Endometrial microvascular endothelial cells (primary cell): ENCODE data around the gene FOXO1. TPM values are rescaled to one million over a fixed set of nuclear protein-coding genes. Genes with fewer than 3 reads are reported as not detected.

Experiments used
- in situ Hi-C: cut with HindIII; loops from 2 replicates; pipeline ENCODE4 v1.10.0; 2017; ENCODE audit warnings: low sequenced_read_pairs, low pct_unique_long_range_greater_than_20kb; ENCODE audit errors: inconsistent ontology term
- total RNA-seq: library from RNA; depleted of rRNA; stranded (reverse); fragments of >200 nt; gene quantifications from one replicate; pipeline ENCODE4 v1.2.3, GENCODE V29; 2015; ENCODE audit errors: inconsistent ontology term

FOXO1 gene
- total RNA-seq, 1 donor from 2014 or later: 13.7 TPM

DNA sequence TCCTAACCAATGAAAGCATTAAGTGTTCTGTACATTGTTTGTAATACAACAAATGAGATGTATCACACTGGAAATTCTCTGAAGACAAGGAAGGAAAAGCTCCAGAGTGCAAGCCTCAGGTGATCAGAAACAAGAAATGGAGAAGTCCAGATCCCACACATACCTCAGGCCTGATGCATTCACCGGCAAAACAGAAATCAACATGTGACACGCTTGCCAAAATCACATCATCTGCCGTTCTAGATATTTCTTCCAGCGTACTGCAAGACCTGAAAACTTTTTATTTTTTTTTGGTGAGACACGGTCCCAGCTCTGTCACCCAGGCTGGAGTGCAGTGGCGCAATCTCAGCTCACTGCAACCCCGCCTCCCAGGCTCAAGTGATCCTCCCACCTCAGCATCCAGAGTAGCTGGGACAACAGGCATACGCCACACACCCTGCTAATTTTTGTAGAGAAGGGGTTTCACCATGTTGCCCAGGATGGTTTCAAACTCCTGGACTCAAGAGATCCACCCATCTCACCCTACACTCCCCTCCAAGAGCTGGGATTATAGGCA, 48.6 kb downstream of the FOXO1 start:
- in situ Hi-C loops: no loop called here

GRCh38 chr13:40615619-40616018, 50.8 kb downstream of the FOXO1 start:
- in situ Hi-C loops: no loop called here

- in situ Hi-C loops: no loop called here
These were observed 52.5 kb downstream of the FOXO1 start for GRCh38 chr13:40613914-40614313.

DNA sequence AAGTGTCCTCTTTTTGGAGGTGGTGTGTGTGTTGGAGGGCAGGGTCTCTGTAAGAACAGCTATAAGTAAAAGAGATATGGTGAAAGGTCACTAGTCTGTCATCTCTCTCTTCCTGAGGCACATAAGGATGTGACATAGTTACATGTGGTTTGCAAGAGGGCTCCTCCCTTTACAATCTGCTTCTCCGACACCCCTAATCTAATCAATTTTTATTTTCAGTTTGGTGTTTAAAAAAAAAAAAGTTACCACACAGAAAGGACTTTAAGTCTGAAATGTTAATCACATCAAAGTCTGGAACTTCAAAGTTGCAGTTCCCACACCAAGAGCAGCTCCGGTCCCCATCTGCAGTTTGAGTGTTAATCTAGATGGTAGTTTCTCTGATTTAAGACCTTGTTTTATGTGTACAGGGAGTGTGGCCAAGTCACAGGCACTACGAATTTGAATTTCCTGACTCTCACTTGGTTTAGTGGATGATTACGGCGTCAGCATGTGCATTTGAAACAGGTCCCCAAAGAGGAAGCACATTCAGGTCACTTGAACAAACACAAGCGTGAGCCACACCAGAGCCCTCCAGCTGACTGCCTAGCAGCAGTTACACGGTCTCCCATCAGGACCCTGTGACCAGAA, 53.1 kb downstream of the FOXO1 start:
- in situ Hi-C loops: no loop called here

DNA sequence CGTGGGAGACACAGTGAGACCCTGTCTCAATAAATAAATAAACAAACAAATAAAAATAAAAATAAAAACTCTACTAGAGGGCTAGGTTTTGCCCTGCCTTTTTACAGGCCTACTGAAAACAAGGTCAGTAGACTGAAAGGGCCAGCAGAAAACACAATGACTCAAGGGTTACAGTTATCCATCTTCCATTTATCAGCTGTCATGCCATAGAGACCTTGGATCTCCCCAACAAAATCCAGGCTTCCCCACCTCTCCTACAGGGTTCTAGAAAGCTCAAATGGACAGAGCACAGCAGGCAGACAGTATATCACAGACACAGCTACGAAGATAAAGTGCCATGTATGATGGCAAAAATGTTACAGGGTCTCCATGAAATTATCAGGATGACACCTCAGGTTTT, 54.4 kb downstream of the FOXO1 start:
- in situ Hi-C loops: no loop called here

DNA sequence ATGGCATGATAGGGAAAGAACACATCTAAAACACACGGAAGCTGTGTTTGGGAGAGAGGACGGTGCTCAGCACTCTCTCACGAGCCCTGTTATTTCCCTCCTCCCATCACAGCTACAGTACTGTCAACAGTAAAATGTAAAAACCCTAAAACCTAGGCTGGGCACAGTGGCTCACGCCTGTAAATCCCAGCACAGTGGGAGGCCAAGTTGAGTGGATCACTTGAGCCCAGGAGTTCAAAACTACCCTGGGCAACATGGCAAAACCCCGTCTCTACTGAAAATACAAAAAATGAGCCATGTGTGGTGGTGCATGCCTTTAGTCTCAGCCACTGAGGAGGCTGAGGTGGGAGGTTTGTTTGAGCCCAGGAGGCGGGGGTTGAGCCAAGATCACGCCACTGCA, 54.8 kb downstream of the FOXO1 start:
- in situ Hi-C loops: no loop called here

DNA sequence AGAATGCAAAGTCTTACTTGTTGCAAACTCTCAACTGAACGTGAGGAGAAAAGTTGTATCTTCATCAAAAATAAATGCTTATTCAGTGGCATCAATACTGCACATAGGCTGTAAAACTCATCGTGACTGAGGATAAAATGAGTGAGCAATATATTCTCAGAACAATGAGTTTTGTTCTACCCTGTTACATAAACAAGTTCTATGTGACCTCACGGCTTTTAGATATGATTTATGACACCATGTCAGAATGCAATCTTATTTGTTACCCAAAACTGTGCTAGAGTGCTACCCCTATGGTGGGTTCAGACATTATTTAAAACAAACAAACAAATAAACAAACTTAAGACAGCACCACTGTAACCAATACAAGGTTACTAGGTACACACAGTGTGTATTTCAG, 55.4 kb downstream of the FOXO1 start:
- in situ Hi-C loops: no loop called here

GRCh38 chr13:40609972-40610726, 56.3 kb downstream of the FOXO1 start:
- in situ Hi-C loops: no loop called here

DNA sequence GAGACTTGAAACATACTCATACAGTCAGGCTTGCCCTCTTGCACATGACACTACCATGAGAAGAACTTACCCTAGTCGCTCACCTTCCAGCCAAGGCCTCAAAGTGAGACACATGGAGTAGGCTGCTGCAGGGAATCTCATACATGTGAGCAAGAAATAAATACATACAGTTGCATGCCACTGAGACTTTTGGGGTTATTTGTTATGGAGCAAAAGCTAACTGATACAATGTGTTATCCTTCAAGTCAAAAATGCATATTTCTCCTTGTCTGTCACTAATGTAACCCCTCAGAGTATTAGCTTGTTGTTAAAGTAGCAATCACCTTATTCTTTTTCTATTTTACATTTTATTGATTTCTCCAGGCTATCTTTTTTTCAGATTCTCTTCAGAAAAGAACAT, 58.1 kb downstream of the FOXO1 start:
- in situ Hi-C loops: no loop called here

- in situ Hi-C loops: no loop called here
These were observed 60.9 kb downstream of the FOXO1 start for GRCh38 chr13:40605573-40605972.

GRCh38 chr13:40604135-40604534, 62.3 kb downstream of the FOXO1 start:
- in situ Hi-C loops: no loop called here

GRCh38 chr13:40600149-40600751, 66.2 kb downstream of the FOXO1 start:
- in situ Hi-C loops: no loop called here

GRCh38 chr13:40599747-40600146, 66.7 kb downstream of the FOXO1 start:
- in situ Hi-C loops: no loop called here

- in situ Hi-C loops: no loop called here
These were observed 67.3 kb downstream of the FOXO1 start for GRCh38 chr13:40599124-40599523.

DNA sequence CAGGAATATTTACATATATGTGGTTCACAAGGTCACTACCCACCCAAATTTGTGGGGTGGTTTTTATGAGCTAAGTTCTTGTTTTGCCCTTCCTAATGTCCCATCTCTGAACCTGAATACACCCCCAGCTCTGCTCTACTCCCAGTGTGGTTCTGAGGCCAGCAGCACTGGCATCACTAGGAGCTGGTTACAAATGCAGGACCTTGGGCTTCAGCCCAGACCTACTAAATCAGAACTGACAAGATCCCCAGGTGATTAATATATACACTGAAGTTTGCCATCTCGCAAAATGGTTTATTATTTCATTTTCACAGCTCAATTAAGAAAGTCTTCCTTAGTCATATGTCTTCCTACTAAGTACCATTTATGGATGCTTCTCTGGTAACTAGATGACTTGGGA, 67.9 kb downstream of the FOXO1 start:
- in situ Hi-C loops: no loop called here

GRCh38 chr13:40597735-40598365, 68.6 kb downstream of the FOXO1 start:
- in situ Hi-C loops: no loop called here

- in situ Hi-C loops: no loop called here
These were observed 70.0 kb downstream of the FOXO1 start for GRCh38 chr13:40596484-40596883.

GRCh38 chr13:40595693-40596092, 70.7 kb downstream of the FOXO1 start:
- in situ Hi-C loops: no loop called here

- in situ Hi-C loops: no loop called here
These were observed 74.4 kb downstream of the FOXO1 start for GRCh38 chr13:40592035-40592434.

- in situ Hi-C loops: no loop called here
These were observed 75.3 kb downstream of the FOXO1 start for GRCh38 chr13:40591091-40591490.
